Brain pericyte (primary cell): ENCODE results near the gene SGCE.

ENCODE experiments used
- DNase-seq: peaks from one replicate; pipeline ENCODE4 v3.0.0-alpha.2; 2012; ENCODE audit warnings: low read depth, low spot score

SGCE gene

GRCh38 chr7:94567396-94567795, 88.5 kb downstream of the SGCE start:
- DNase-seq: no peak

- DNase-seq: no peak
These were observed 90.6 kb downstream of the SGCE start for GRCh38 chr7:94565247-94565894.

- DNase-seq: no peak
These were observed 93.4 kb downstream of the SGCE start for GRCh38 chr7:94562525-94562924.

GRCh38 chr7:94561841-94562514, 94.0 kb downstream of the SGCE start:
- DNase-seq: no peak

DNA sequence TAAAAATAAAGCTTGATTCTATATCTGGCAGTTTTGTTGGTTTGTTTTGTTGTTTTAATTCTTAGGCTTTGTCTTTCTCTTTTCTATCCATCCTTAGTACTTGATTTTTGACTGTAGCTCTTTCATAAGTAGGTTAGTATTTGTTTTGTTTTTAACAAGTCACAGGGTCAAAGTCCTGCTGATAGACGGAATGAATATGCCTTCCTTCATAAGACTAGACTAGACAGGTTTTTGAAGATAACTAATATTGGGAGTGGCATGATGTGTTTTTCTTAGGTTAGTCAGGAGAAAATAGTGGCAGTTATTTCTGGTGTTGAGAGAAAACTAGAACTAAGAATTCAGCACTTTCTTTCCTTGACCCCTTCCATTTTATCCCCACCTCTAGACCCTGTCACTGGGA, 96.0 kb downstream of the SGCE start:
- DNase-seq: no peak

GRCh38 chr7:94557215-94557614, 98.7 kb downstream of the SGCE start:
- DNase-seq: no peak

GRCh38 chr7:94556028-94556427, 99.9 kb downstream of the SGCE start:
- DNase-seq: no peak

- DNase-seq: no peak
These were observed 108.8 kb downstream of the SGCE start for GRCh38 chr7:94547126-94547525.

DNA sequence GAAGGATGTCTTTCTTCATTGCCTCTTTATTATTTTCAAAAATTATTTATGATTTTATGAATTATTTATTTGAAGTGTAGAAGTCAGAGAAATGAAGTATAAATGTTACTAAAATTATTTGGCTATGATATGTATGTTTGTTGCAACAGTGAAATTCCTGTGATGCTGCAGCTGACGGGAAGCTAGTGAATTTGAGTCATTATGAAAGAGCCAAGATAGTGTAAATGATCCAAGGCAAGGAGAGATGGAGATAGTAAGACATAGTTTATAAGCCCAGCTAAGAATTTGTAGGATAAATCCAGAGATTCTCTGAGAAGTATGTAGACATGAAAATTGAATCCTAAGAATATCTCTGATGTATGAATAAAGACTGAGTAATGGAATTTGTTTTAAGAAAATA, 115.5 kb downstream of the SGCE start:
- no peak for DNase-seq
